Thoracic aorta (tissue), 2 donors: Measurements from ENCODE around the gene AGAP4. TPM values are rescaled to one million over a fixed set of nuclear protein-coding genes. Genes with fewer than 3 reads are reported as not detected.
"Not testable (repeated sequence)": the region's sequence is repeated elsewhere in the genome, so short reads cannot be mapped to it uniquely, and the experiment has no call there.

Experiments used
- ATAC-seq: fragments of 150-250 bp; one replicate; pipeline ENCODE4 v1.8.0; 2017; ENCODE audit warnings: low read depth; ENCODE audit not compliant: insufficient number of reproducible peaks, low FRiP score
- DNase-seq: peaks from one replicate; pipeline ENCODE4 v3.0.0-alpha.2; 2020; ENCODE audit warnings: low spot score
- H3K27ac ChIP-seq, 2 donors: fragments of 200-600 bp; sonication (generic); 1 replicate in 1 of 2; 2 replicates in 1 of 2; pipeline ENCODE4 v1.5.1; 2016; ENCODE audit warnings: mild to moderate bottlenecking in 2 of 2, moderate library complexity in 2 of 2
- H3K27me3 ChIP-seq: fragments of 200-600 bp; sonication (generic); replicated peaks from 2 replicates; pipeline ENCODE4 v1.6.0; 2016; ENCODE audit warnings: mild to moderate bottlenecking; ENCODE audit not compliant: insufficient read depth
- H3K36me3 ChIP-seq: fragments of 200-600 bp; sonication (generic); one replicate; pipeline ENCODE4 v1.5.1; 2016
- H3K4me1 ChIP-seq, 2 donors: fragments of 200-600 bp; sonication (generic); 1 replicate in 1 of 2; 2 replicates in 1 of 2; pipeline versions ENCODE4 v1.5.1 to v1.6.0; 2016; ENCODE audit warnings: low read depth in 2 of 2, mild to moderate bottlenecking in 1 of 2; ENCODE audit not compliant: control insufficient read depth in 1 of 2
- H3K4me3 ChIP-seq: fragments of 200-600 bp; sonication (generic); 2 replicates; pipeline ENCODE4 v1.5.1; 2016; ENCODE audit warnings: mild to moderate bottlenecking
- H3K9me3 ChIP-seq: fragments of 200-600 bp; sonication (generic); 2 replicates; pipeline ENCODE4 v1.5.1; 2016
- total RNA-seq, 2 donors: library from RNA; depleted of rRNA; stranded (reverse); fragments of >200 nt; gene quantifications; one replicate each; pipeline versions ENCODE4 v1.1.0 to v1.2.3, GENCODE V29; 2016

AGAP4 gene
- 10 to 100 TPM; 10.3 to 20.5 TPM for total RNA-seq

GRCh38 chr10:45847400-45847799, at the start of gene AGAP4:
AGAP4 (minus strand) TSS chr10:45847500; CDS start chr10:45847347, 153 bp downstream.
- H3K9me3 ChIP-seq, DNase-seq, H3K27ac ChIP-seq, H3K4me1 ChIP-seq, ATAC-seq, H3K4me3 ChIP-seq, H3K36me3 ChIP-seq, H3K27me3 ChIP-seq: not testable (repeated sequence)

DNA sequence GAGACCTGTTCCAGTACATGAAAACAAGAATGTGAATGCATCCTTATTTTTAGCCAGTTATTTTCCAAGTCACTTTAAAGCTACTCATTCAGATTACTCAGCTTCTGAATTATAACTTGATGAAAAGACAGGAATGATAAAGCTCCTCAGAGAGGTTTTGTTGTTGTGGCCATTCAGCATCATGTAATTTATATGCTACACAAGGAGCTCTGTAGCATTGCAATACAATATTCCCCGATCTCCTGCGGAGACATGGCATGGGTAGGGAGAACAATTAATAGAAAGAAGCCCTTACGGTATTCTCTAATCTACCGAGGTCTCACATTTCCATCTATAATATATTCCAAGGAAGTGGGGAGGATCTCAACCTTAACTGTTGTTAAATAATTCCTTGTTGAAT, 43.4 kb upstream of the AGAP4 start:
- H3K4me1 ChIP-seq, DNase-seq, ATAC-seq, H3K27me3 ChIP-seq, H3K36me3 ChIP-seq, H3K9me3 ChIP-seq, H3K27ac ChIP-seq, H3K4me3 ChIP-seq: not testable (repeated sequence)

- not testable (repeated sequence) for ATAC-seq, DNase-seq, H3K36me3 ChIP-seq, H3K4me3 ChIP-seq, H3K27ac ChIP-seq, H3K4me1 ChIP-seq, H3K9me3 ChIP-seq, H3K27me3 ChIP-seq
These were observed 42.4 kb upstream of the AGAP4 start for GRCh38 chr10:45889539-45890230.

GRCh38 chr10:45882880-45883279, 35.6 kb upstream of the AGAP4 start:
- not testable (repeated sequence) for DNase-seq, H3K9me3 ChIP-seq, H3K27me3 ChIP-seq, H3K4me3 ChIP-seq, H3K27ac ChIP-seq, H3K36me3 ChIP-seq, H3K4me1 ChIP-seq, ATAC-seq

- H3K4me1 ChIP-seq, H3K4me3 ChIP-seq, H3K27ac ChIP-seq, DNase-seq, H3K9me3 ChIP-seq, ATAC-seq, H3K27me3 ChIP-seq, H3K36me3 ChIP-seq: not testable (repeated sequence)
These were observed 18.1 kb upstream of the AGAP4 start for GRCh38 chr10:45865404-45865803.

- DNase-seq, H3K9me3 ChIP-seq, H3K27ac ChIP-seq, H3K4me3 ChIP-seq, H3K4me1 ChIP-seq, H3K27me3 ChIP-seq, ATAC-seq, H3K36me3 ChIP-seq: not testable (repeated sequence)
These were observed 17.0 kb upstream of the AGAP4 start for GRCh38 chr10:45864264-45864663.

DNA sequence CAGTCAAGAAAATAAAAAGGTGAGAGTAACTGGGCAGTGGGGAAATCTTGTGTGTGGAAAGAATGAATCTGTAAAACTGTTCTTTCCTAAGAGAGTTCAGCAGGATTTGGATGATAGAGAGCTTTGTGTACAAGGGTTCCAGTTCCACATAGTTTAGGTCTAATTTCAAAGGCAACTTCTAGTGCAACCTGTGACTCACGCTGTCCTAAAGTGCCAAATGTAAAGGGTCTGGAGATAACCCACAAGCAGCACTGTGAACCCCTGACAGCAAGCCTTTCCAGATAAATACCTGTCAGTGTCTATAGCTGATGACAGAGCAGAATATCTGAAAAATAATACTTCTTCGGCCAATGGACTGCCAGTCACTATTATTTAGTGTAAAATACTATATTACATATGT, 16.3 kb upstream of the AGAP4 start:
- H3K9me3 ChIP-seq, DNase-seq, H3K4me1 ChIP-seq, H3K36me3 ChIP-seq, H3K27me3 ChIP-seq, ATAC-seq, H3K27ac ChIP-seq, H3K4me3 ChIP-seq: not testable (repeated sequence)

DNA sequence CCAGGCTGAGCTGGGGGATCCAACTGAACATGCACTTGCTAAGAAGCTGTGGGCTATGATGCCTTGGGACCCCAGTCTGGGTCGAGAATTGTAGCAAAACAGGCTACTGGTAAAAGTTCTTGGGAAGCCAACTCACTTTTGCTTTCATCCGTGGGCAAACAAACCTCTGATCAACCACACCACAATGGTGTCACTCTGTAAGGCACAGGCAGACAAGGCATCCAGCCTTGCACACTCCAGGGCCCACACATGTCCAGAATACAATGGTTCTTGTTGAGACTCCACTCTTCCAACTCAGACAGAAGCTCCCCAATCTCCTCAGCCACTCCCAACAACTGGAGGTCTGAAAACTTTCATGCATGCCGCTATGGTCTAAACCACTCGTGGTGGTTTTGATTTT, 10.6 kb upstream of the AGAP4 start:
- H3K9me3 ChIP-seq, H3K27me3 ChIP-seq, H3K4me3 ChIP-seq, ATAC-seq, H3K4me1 ChIP-seq, H3K27ac ChIP-seq, H3K36me3 ChIP-seq, DNase-seq: not testable (repeated sequence)

DNA sequence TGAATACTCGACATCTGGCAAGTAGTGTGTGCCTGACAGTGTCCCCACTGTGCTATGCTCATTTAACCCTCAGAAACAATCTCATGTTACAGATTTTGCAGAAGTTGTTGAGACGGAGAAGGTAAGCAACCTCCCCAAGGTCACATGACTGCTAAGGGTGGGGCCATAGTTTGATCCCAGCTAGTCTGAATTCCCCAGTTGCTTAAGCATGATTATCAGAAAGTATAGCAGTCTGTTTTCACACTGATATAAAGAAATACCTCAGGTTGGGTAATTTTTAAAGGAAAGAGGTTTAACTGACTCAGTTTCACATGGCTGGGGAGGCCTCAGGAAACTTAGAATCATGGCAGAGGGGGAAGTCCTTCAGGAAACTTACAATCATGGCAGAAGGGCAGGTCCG, 1.2 kb upstream of the AGAP4 start:
- not testable (repeated sequence) for H3K36me3 ChIP-seq, H3K4me1 ChIP-seq, ATAC-seq, DNase-seq, H3K27ac ChIP-seq, H3K9me3 ChIP-seq, H3K27me3 ChIP-seq, H3K4me3 ChIP-seq

- not testable (repeated sequence) for H3K4me3 ChIP-seq, H3K27me3 ChIP-seq, H3K9me3 ChIP-seq, H3K36me3 ChIP-seq, H3K27ac ChIP-seq, DNase-seq, H3K4me1 ChIP-seq, ATAC-seq
These were observed 24.4 kb downstream of the AGAP4 start for GRCh38 chr10:45822918-45823317.

GRCh38 chr10:45820107-45820830, 27.0 kb downstream of the AGAP4 start:
- H3K36me3 ChIP-seq, H3K27me3 ChIP-seq, H3K27ac ChIP-seq, H3K9me3 ChIP-seq, ATAC-seq, H3K4me1 ChIP-seq, DNase-seq, H3K4me3 ChIP-seq: not testable (repeated sequence)
